Keratinocyte (primary cell): ENCODE results near the gene SDK1. TPM values are rescaled to one million over a fixed set of nuclear protein-coding genes. Genes with fewer than 3 reads are reported as not detected.

Experiments used
- DNase-seq: peaks from one replicate; pipeline ENCODE4 v3.0.0-alpha.2; 2011; ENCODE audit warnings: low read depth, missing footprints, low spot score
- FAIRE-seq: peaks from 2 replicates; lab custom pipeline; 2011; peaks lifted over from hg19 to GRCh38; lab: Jason Lieb, UNC
- H2AFZ ChIP-seq: 2 replicates; pipeline ENCODE4 v1.6.0; 2012; ENCODE audit warnings: low read length, control low read depth, inconsistent platforms; ENCODE audit not compliant: control insufficient read depth
- H3K27ac ChIP-seq: 2 replicates; pipeline ENCODE4 v1.5.1; 2011; ENCODE audit warnings: low read length; ENCODE audit not compliant: control insufficient read depth, insufficient read depth
- H3K27me3 ChIP-seq: 3 replicates; pipeline ENCODE4 v1.6.0; 2011; ENCODE audit warnings: low read length; ENCODE audit not compliant: control insufficient read depth, insufficient read depth; ENCODE audit errors: extremely low read depth
- H3K36me3 ChIP-seq, 2 experiments: 2 replicates in 1 of 2; 3 replicates in 1 of 2; pipeline ENCODE4 v1.5.1; 2011; ENCODE audit warnings: low read length in 2 of 2, mild to moderate bottlenecking in 1 of 2; ENCODE audit not compliant: control insufficient read depth in 2 of 2, insufficient read depth in 2 of 2; ENCODE audit errors: extremely low read depth in 1 of 2
- H3K4me1 ChIP-seq: 3 replicates; pipeline ENCODE4 v1.5.1; 2011; ENCODE audit warnings: low read length; ENCODE audit not compliant: control insufficient read depth, insufficient read depth; ENCODE audit errors: extremely low read depth
- H3K4me2 ChIP-seq: 3 replicates; pipeline ENCODE4 v1.6.0; 2011; ENCODE audit warnings: low read depth, low read length; ENCODE audit not compliant: control insufficient read depth, insufficient read depth; ENCODE audit errors: extremely low read depth
- H3K4me3 ChIP-seq, 3 experiments: fragments of 200-600 bp in 1 of 3; sonication (generic) in 1 of 3; 2 replicates in 2 of 3; 3 replicates in 1 of 3; pipeline ENCODE4 v1.5.1; 2011 to 2016; ENCODE audit warnings: low read length in 3 of 3, mild to moderate bottlenecking in 3 of 3, control low read depth in 2 of 3, inconsistent platforms in 1 of 3, low read depth in 1 of 3, mixed read lengths in 1 of 3, mixed run types in 1 of 3, moderate library complexity in 1 of 3; ENCODE audit not compliant: control insufficient read depth in 2 of 3, insufficient read depth in 2 of 3; ENCODE audit errors: extremely low read depth in 1 of 3
- H3K79me2 ChIP-seq: 2 replicates; pipeline ENCODE4 v1.6.0; 2012; ENCODE audit warnings: low read length; ENCODE audit not compliant: control insufficient read depth, insufficient read depth
- H3K9ac ChIP-seq: 3 replicates; pipeline ENCODE4 v1.6.0; 2011; ENCODE audit warnings: low read length; ENCODE audit not compliant: control insufficient read depth, insufficient read depth; ENCODE audit errors: extremely low read depth
- H3K9me1 ChIP-seq: 3 replicates; pipeline ENCODE4 v1.6.0; 2011; ENCODE audit warnings: low read length; ENCODE audit not compliant: control insufficient read depth, insufficient read depth; ENCODE audit errors: extremely low read depth
- H3K9me3 ChIP-seq: 2 replicates; pipeline ENCODE4 v1.5.1; 2012; ENCODE audit warnings: low read depth, low read length; ENCODE audit not compliant: control insufficient read depth
- H4K20me1 ChIP-seq: 3 replicates; pipeline ENCODE4 v1.6.0; 2011; ENCODE audit warnings: low read length; ENCODE audit not compliant: control insufficient read depth, insufficient read depth; ENCODE audit errors: extremely low read depth
- EZH2 ChIP-seq: IDR thresholded peaks from one replicate; pipeline ENCODE4 v1.6.1; 2012; ENCODE audit warnings: inconsistent platforms, mild to moderate bottlenecking, low read length, moderate library complexity
- dilution Hi-C: fragments of 300-500 bp; cut with MboI; formaldehyde crosslinking; loops from one replicate; pipeline ENCODE4 v1.7.0; 2020; ENCODE audit warnings: low sequenced_read_pairs; ENCODE audit not compliant: extremely low pct_ligation_motif_present
- polyA plus RNA-seq, 5 experiments: library from polyadenylated mRNA; depleted of rRNA in 3 of 5; stranded (reverse) in 3 of 5; stranded (forward) in 1 of 5; unstranded in 1 of 5; fragments of >200 nt; gene quantifications; 1 replicate in 1 of 5; 2 replicates in 3 of 5; 3 replicates in 1 of 5; pipeline versions ENCODE4 v1.2.1 to v1.2.3, GENCODE V29; 2011 to 2012; ENCODE audit warnings: missing spikeins in 2 of 5, low read depth in 1 of 5, low replicate concordance in 1 of 5
- TF ChIP-seq, protein P1 (sequence below), 3 experiments: IDR thresholded peaks in 1 of 3; conservative IDR thresholded peaks in 1 of 3; optimal IDR thresholded peaks in 1 of 3; 2 replicates in 2 of 3; 3 replicates in 1 of 3; pipeline versions ENCODE3 to v1.5.1; 2011; ENCODE audit warnings: low read length in 3 of 3, mild to moderate bottlenecking in 3 of 3, moderate library complexity in 2 of 3, control low read depth in 1 of 3, inconsistent platforms in 1 of 3; ENCODE audit not compliant: insufficient read depth in 2 of 3; ENCODE audit errors: extremely low read depth in 1 of 3

Gene SDK1
- polyA plus RNA-seq, 1 donor (not counting 4 experiments of a cell fraction or from before 2014, with no cell fraction given): 0.66 TPM

DNA sequence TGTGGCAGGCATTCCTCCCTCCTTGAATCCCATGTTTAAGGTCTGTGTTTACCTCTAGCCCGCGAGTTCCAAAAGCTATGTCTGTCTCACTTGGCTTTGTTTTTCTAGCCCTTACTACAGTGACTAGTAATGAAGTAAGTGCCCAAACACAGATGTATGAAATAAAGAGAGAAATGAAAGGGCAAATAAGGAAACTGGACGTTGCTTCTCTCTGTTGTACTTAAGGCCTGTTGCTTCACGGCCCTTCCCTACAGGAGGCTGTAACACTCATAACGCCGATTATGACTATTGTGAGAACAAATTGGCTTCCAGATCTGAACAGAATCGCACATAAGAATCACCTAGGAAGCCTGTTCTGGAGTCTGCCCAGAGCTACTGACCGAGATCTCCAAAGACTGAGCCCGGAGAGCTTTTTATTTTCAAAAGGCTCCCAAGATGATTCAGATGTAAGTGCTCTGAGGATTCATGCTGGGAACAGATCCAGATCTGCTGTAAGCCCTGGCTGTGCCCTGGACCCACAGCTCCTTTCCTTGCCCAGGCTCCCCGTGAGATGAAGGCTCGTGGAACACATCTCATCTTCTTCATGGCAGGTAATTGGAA, 432.6 kb downstream of the SDK1 start:
- Histone ChIP-seq H3K4me1 (no peaks in the 10 kb centered on the region), H3K79me2 (no peaks in the 10 kb centered on the region), H3K27me3 (no peaks in the 10 kb centered on the region), H3K27ac (no peak overlapping the region), H3K36me3 (peaks cover 0 to 2% of the 10 kb centered on the region in 2 experiments), H3K9me3 (no peaks in the 10 kb centered on the region), H3K4me3 (no peak overlapping the region), H4K20me1 (no peaks in the 10 kb centered on the region), H3K9me1 (no peaks in the 10 kb centered on the region), H3K9ac (no peak overlapping the region), H3K4me2 (no peak overlapping the region), H2AFZ (no peak overlapping the region)
- dilution Hi-C loops: no loop called here
- DNase-seq: no peak
- no peak for TF ChIP-seq EZH2
- TF ChIP-seq, protein P1, sequence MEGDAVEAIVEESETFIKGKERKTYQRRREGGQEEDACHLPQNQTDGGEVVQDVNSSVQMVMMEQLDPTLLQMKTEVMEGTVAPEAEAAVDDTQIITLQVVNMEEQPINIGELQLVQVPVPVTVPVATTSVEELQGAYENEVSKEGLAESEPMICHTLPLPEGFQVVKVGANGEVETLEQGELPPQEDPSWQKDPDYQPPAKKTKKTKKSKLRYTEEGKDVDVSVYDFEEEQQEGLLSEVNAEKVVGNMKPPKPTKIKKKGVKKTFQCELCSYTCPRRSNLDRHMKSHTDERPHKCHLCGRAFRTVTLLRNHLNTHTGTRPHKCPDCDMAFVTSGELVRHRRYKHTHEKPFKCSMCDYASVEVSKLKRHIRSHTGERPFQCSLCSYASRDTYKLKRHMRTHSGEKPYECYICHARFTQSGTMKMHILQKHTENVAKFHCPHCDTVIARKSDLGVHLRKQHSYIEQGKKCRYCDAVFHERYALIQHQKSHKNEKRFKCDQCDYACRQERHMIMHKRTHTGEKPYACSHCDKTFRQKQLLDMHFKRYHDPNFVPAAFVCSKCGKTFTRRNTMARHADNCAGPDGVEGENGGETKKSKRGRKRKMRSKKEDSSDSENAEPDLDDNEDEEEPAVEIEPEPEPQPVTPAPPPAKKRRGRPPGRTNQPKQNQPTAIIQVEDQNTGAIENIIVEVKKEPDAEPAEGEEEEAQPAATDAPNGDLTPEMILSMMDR (optimal IDR thresholded peaks at IDR 0.05 in 1 of 3, IDR thresholded peaks at IDR 0.05 in 1 of 3, conservative IDR thresholded peaks at IDR 0.05 in 1 of 3; ENCODE audit: extremely low read depth in 1 of 3, insufficient read depth in 2 of 3, low read length in 3 of 3): no peak
- FAIRE-seq: no peak

GRCh38 chr7:3738964-3739363, 437.9 kb downstream of the SDK1 start:
- no peak overlapping the region for H3K4me3 ChIP-seq
- H3K9ac ChIP-seq: no peak overlapping the region
- H3K9me3 ChIP-seq: no peaks in the 10 kb centered on the region
- no peaks in the 10 kb centered on the region for H3K4me1 ChIP-seq
- no peaks in the 10 kb centered on the region for H3K27me3 ChIP-seq
- H3K27ac ChIP-seq: no peak overlapping the region
- dilution Hi-C loops: no loop called here
- no peaks in the 10 kb centered on the region for H3K9me1 ChIP-seq
- no peak overlapping the region for H3K4me2 ChIP-seq
- DNase-seq: no peak
- TF ChIP-seq, protein P1 (optimal IDR thresholded peaks at IDR 0.05 in 1 of 3, IDR thresholded peaks at IDR 0.05 in 1 of 3, conservative IDR thresholded peaks at IDR 0.05 in 1 of 3; ENCODE audit: extremely low read depth in 1 of 3, insufficient read depth in 2 of 3, low read length in 3 of 3): no peak
- TF ChIP-seq EZH2: no peak
- H3K36me3 ChIP-seq: no peaks in the 10 kb centered on the region
- H2AFZ ChIP-seq: no peak overlapping the region
- no peak for FAIRE-seq
- no peaks in the 10 kb centered on the region for H4K20me1 ChIP-seq
- H3K79me2 ChIP-seq: no peaks in the 10 kb centered on the region
